Suprapubic skin (tissue), 3 donors: ENCODE results near the gene COQ10B.

ENCODE experiments used
- POLR2A ChIP-seq, 2 donors: fragments of 450-650 bp; IDR thresholded peaks; one replicate each; pipeline ENCODE4 v1.6.1; 2017; ENCODE audit warnings: antibody characterized with exemption in 2 of 2, mild to moderate bottlenecking in 2 of 2, moderate library complexity in 2 of 2
- TF ChIP-seq, protein P1 (sequence below), 2 donors: fragments of 200-600 bp in 1 of 2; fragments of 450-650 bp in 1 of 2; sonication (generic) in 1 of 2; IDR thresholded peaks; one replicate each; pipeline ENCODE4 v1.5.1; 2016 to 2019; ENCODE audit warnings: antibody characterized with exemption in 2 of 2, mild to moderate bottlenecking in 1 of 2, moderate library complexity in 1 of 2

- TF ChIP-seq, protein P1, sequence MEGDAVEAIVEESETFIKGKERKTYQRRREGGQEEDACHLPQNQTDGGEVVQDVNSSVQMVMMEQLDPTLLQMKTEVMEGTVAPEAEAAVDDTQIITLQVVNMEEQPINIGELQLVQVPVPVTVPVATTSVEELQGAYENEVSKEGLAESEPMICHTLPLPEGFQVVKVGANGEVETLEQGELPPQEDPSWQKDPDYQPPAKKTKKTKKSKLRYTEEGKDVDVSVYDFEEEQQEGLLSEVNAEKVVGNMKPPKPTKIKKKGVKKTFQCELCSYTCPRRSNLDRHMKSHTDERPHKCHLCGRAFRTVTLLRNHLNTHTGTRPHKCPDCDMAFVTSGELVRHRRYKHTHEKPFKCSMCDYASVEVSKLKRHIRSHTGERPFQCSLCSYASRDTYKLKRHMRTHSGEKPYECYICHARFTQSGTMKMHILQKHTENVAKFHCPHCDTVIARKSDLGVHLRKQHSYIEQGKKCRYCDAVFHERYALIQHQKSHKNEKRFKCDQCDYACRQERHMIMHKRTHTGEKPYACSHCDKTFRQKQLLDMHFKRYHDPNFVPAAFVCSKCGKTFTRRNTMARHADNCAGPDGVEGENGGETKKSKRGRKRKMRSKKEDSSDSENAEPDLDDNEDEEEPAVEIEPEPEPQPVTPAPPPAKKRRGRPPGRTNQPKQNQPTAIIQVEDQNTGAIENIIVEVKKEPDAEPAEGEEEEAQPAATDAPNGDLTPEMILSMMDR (IDR thresholded peaks at IDR 0.05): no peak
- no peak for TF ChIP-seq POLR2A (IDR thresholded peaks at IDR 0.05)
These were observed 10.8 kb downstream of the COQ10B start for GRCh38 chr2:197464175-197464574.
